Endothelial cell of umbilical vein (primary cell): ENCODE measurements around the gene CERS6. TPM values are rescaled to one million over a fixed set of nuclear protein-coding genes. Genes with fewer than 3 reads are reported as not detected.

ENCODE experiments used
- BruUV-seq: library from RNA; stranded (reverse); fragments of 400-500 nt; replicated peaks from 2 replicates; lab custom pipeline; 2021; lab: Mats Ljungman, UMichigan
- CTCF ChIA-PET: fragments of 300-600, 350-600 bp; sonication (Branson Sonifier 250); formaldehyde crosslinking; loops from one replicate; lab custom pipeline; 2021; ENCODE audit warnings: antibody characterized with exemption, inconsistent platforms; lab: Charles Lee
- POLR2A ChIA-PET: fragments of 300-600, 350-600 bp; sonication (Branson Sonifier 250); formaldehyde crosslinking; loops from one replicate; lab custom pipeline; 2021; ENCODE audit warnings: antibody characterized with exemption, inconsistent platforms; lab: Charles Lee
- DNase-seq: peaks from one replicate; pipeline ENCODE4 v3.0.0-alpha.2; 2011; ENCODE audit warnings: low read depth, low spot score
- FAIRE-seq: peaks from 2 replicates; lab custom pipeline; 2011; peaks lifted over from hg19 to GRCh38; lab: Jason Lieb, UNC
- H2AFZ ChIP-seq: 2 replicates; pipeline ENCODE4 v1.6.0; 2012; ENCODE audit warnings: low read depth, low read length, control low read depth, inconsistent platforms
- H3K27ac ChIP-seq: 2 replicates; pipeline ENCODE4 v1.5.1; 2011; ENCODE audit warnings: low read depth, mild to moderate bottlenecking, control low read depth, low read length, moderate library complexity; ENCODE audit not compliant: insufficient read depth
- H3K27me3 ChIP-seq, 2 experiments: 2 replicates each; pipeline versions ENCODE4 v1.6.0 to v1.6.1; 2011; ENCODE audit warnings: low read length in 2 of 2, mixed read lengths in 1 of 2; ENCODE audit not compliant: control insufficient read depth in 2 of 2, insufficient read depth in 2 of 2
- H3K36me3 ChIP-seq, 2 experiments: 2 replicates in 1 of 2; 3 replicates in 1 of 2; pipeline ENCODE4 v1.5.1; 2011; ENCODE audit warnings: low read length in 2 of 2, mild to moderate bottlenecking in 1 of 2, moderate library complexity in 1 of 2; ENCODE audit not compliant: control insufficient read depth in 2 of 2, insufficient read depth in 2 of 2; ENCODE audit errors: extremely low read depth in 1 of 2
- H3K4me1 ChIP-seq: 3 replicates; pipeline ENCODE4 v1.5.1; 2011; ENCODE audit warnings: mild to moderate bottlenecking, low read length; ENCODE audit not compliant: control insufficient read depth, insufficient read depth; ENCODE audit errors: extremely low read depth
- H3K4me2 ChIP-seq: 2 replicates; pipeline ENCODE4 v1.6.1; 2011; ENCODE audit warnings: low read length, control low read depth, mixed read lengths; ENCODE audit not compliant: insufficient read depth
- H3K4me3 ChIP-seq, 3 experiments: fragments of 200-600 bp in 1 of 3; sonication (generic), shearing (Covaris generic) in 1 of 3; replicated peaks in 1 of 3; 2 replicates each; pipeline ENCODE4 v1.5.1; 2011 to 2016; ENCODE audit warnings: control low read depth in 3 of 3, low read length in 3 of 3, mild to moderate bottlenecking in 2 of 3, inconsistent platforms in 1 of 3, low read depth in 1 of 3, moderate library complexity in 1 of 3; ENCODE audit not compliant: insufficient read depth in 1 of 3
- H3K79me2 ChIP-seq: 2 replicates; pipeline ENCODE4 v1.6.0; 2012; ENCODE audit warnings: low read length, inconsistent platforms; ENCODE audit not compliant: control insufficient read depth, insufficient read depth
- H3K9ac ChIP-seq: replicated peaks from 2 replicates; pipeline ENCODE3; 2011; ENCODE audit warnings: low read length, control low read depth; ENCODE audit not compliant: insufficient read depth; ENCODE audit errors: extremely low read depth
- H3K9me1 ChIP-seq: replicated peaks from 3 replicates; pipeline ENCODE4 v1.6.0; 2011; ENCODE audit warnings: mild to moderate bottlenecking, low read length; ENCODE audit not compliant: control insufficient read depth, insufficient read depth; ENCODE audit errors: extremely low read depth
- H3K9me3 ChIP-seq: replicated peaks from 2 replicates; pipeline ENCODE4 v1.5.1; 2012; ENCODE audit warnings: low read length, inconsistent platforms; ENCODE audit not compliant: control insufficient read depth, insufficient read depth
- H4K20me1 ChIP-seq: replicated peaks from 2 replicates; pipeline ENCODE3; 2011; ENCODE audit warnings: mild to moderate bottlenecking, low read length; ENCODE audit not compliant: control insufficient read depth, insufficient read depth; ENCODE audit errors: extremely low read depth
- EZH2 ChIP-seq: IDR thresholded peaks from 2 replicates; pipeline ENCODE4 v1.6.1; 2012; ENCODE audit warnings: borderline replicate concordance, low read depth, mild to moderate bottlenecking, moderate library complexity, low read length, inconsistent platforms; ENCODE audit not compliant: severe bottlenecking
- FOS ChIP-seq: IDR thresholded peaks from 2 replicates; pipeline ENCODE4 v1.6.1; 2011; ENCODE audit warnings: mild to moderate bottlenecking, low read length, moderate library complexity, borderline replicate concordance; ENCODE audit not compliant: insufficient read depth
- GATA2 ChIP-seq: IDR thresholded peaks from 2 replicates; pipeline ENCODE4 v1.7.0; 2011; ENCODE audit warnings: low read depth, mild to moderate bottlenecking, moderate library complexity, mixed read lengths, low read length; ENCODE audit not compliant: insufficient read length, insufficient read depth
- JUN ChIP-seq: IDR thresholded peaks from 2 replicates; pipeline ENCODE4 v1.6.1; 2011; ENCODE audit warnings: borderline replicate concordance, low read depth; ENCODE audit not compliant: insufficient read length, insufficient read depth
- MYC ChIP-seq: IDR thresholded peaks from one replicate; pipeline ENCODE4 v1.6.1; 2011; ENCODE audit warnings: mild to moderate bottlenecking, low read depth, low read length
- POLR2A ChIP-seq: IDR thresholded peaks from 2 replicates; pipeline ENCODE4 v1.6.1; 2012; ENCODE audit warnings: low read depth, mild to moderate bottlenecking, control low read depth, low read length
- POLR2AphosphoS5 ChIP-seq: IDR thresholded peaks from 2 replicates; pipeline ENCODE4 v1.6.1; 2012; ENCODE audit warnings: low read depth, mild to moderate bottlenecking, control low read depth, low read length, moderate library complexity; ENCODE audit not compliant: insufficient read depth
- dilution Hi-C: fragments of 300-500 bp; cut with MboI; formaldehyde crosslinking; loops from one replicate; pipeline ENCODE4 v1.15.0; 2019; ENCODE audit warnings: low sequenced_read_pairs; ENCODE audit not compliant: extremely low pct_ligation_motif_present
- intact Hi-C: fragments of 100-400 bp; cut with micrococcal nuclease; formaldehyde crosslinking; loops from one replicate; pipeline ENCODE4 v1.10.0; 2022
- polyA plus RNA-seq, 4 experiments: library from polyadenylated mRNA; depleted of rRNA in 3 of 4; stranded (reverse) in 3 of 4; unstranded in 1 of 4; fragments of >200 nt; gene quantifications; 2 replicates each; pipeline versions ENCODE4 v1.2.1 to v1.2.3, GENCODE V29; 2011 to 2012; ENCODE audit warnings: missing spikeins in 1 of 4
- total RNA-seq: library from RNA; stranded (reverse); gene quantifications from 2 replicates; pipeline ENCODE4 v1.2.3, GENCODE V29; 2021
- TF ChIP-seq, protein P1 (sequence below), 2 donors: IDR thresholded peaks; 1 replicate in 1 of 2; 2 replicates in 1 of 2; pipeline ENCODE4 v1.5.1; 2011; ENCODE audit warnings: low read length in 2 of 2, mild to moderate bottlenecking in 2 of 2, moderate library complexity in 2 of 2, control low read depth in 1 of 2, inconsistent platforms in 1 of 2, low read depth in 1 of 2; ENCODE audit not compliant: insufficient read depth in 1 of 2; ENCODE audit errors: extremely low read depth in 1 of 2
- TF ChIP-seq, protein P2 (sequence below): IDR thresholded peaks from 2 replicates; pipeline ENCODE4 v1.6.1; 2011; ENCODE audit not compliant: insufficient read depth, insufficient read length

CERS6 gene
- total and polyA plus RNA-seq, 2 donors (not counting 3 experiments of a cell fraction or from before 2014, with no cell fraction given): 2.7 to 11.7 TPM

DNA sequence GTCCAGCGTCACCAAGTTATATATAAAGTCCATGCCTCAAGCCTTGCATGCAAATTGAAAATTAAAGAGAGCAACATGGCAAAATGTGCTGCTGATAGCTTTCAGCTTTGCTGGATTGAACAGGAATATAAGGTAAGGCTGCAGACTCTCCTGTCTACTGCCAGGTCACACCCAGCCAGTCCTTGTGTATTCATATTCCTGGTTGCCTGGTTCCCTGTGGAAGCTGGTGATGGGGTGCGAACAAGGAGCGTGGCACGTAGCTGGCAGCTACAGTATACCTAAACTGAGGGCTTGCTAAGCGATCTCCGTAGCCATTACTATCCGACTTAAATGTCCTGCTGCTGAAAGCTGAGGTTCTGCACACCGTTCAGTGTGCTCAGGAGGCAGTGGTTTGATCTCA lies 296.3 kb downstream of the CERS6 start:
- Histone ChIP-seq H4K20me1 (no peaks in the 10 kb centered on the region), H3K27me3 (no peaks in the 10 kb centered on the region), H3K36me3 (no peaks in the 10 kb centered on the region), H3K9ac (no peak overlapping the region), H3K79me2 (no peaks in the 10 kb centered on the region), H3K9me3 (no peaks in the 10 kb centered on the region), H3K4me1 (peaks cover 6% of the 10 kb centered on the region), H3K9me1 (no peaks in the 10 kb centered on the region), H3K4me2 (no peak overlapping the region), H3K4me3 (no peak overlapping the region), H3K27ac (no peak overlapping the region), H2AFZ (no peak overlapping the region)
- ChIA-PET CTCF (interaction anchor here (1.4 kb wide), 1 partner anchor 406 kb away, joined by 5 read pairs; no protein-coding TSS in a partner anchor), POLR2A (no interaction called here)
- BruUV-seq: no TSS peak
- dilution Hi-C loops (no loop called here), intact Hi-C loops (no loop called here)
- DNase-seq (no peak), FAIRE-seq (no peak)
- TF ChIP-seq, protein P1, sequence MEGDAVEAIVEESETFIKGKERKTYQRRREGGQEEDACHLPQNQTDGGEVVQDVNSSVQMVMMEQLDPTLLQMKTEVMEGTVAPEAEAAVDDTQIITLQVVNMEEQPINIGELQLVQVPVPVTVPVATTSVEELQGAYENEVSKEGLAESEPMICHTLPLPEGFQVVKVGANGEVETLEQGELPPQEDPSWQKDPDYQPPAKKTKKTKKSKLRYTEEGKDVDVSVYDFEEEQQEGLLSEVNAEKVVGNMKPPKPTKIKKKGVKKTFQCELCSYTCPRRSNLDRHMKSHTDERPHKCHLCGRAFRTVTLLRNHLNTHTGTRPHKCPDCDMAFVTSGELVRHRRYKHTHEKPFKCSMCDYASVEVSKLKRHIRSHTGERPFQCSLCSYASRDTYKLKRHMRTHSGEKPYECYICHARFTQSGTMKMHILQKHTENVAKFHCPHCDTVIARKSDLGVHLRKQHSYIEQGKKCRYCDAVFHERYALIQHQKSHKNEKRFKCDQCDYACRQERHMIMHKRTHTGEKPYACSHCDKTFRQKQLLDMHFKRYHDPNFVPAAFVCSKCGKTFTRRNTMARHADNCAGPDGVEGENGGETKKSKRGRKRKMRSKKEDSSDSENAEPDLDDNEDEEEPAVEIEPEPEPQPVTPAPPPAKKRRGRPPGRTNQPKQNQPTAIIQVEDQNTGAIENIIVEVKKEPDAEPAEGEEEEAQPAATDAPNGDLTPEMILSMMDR (IDR thresholded peaks at IDR 0.05; ENCODE audit: extremely low read depth in 1 of 2, insufficient read depth in 1 of 2, low read depth in 1 of 2, low read length in 2 of 2): no peak
- TF ChIP-seq, protein P2, sequence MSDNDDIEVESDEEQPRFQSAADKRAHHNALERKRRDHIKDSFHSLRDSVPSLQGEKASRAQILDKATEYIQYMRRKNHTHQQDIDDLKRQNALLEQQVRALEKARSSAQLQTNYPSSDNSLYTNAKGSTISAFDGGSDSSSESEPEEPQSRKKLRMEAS: no peak
- TF ChIP-seq POLR2A: no peak
- TF ChIP-seq EZH2: no peak
- TF ChIP-seq POLR2AphosphoS5: no peak
- no peak for TF ChIP-seq JUN
- no peak for TF ChIP-seq MYC
- no peak for TF ChIP-seq GATA2
- TF ChIP-seq FOS: no peak
